AG04449 (cell line): Measurements from ENCODE around the gene SEMA6B.

Experiments
- CTCF ChIA-PET: fragments of 350-600 bp; formaldehyde crosslinking; extraction: SDS; loops from one replicate; lab custom pipeline; 2021; ENCODE audit warnings: antibody characterized with exemption; lab: Yijun Ruan, JAX
- POLR2A ChIA-PET: fragments of 400-600, 350-600 bp; formaldehyde crosslinking; extraction: SDS; loops from one replicate; lab custom pipeline; 2020; ENCODE audit warnings: antibody characterized with exemption, inconsistent platforms; lab: Yijun Ruan, JAX
- DNase-seq: peaks from one replicate; pipeline ENCODE4 v3.0.0-alpha.2; 2010; ENCODE audit warnings: low read depth, low spot score
- H3K4me3 ChIP-seq: 2 replicates; pipeline ENCODE4 v1.5.1; 2011; ENCODE audit warnings: low read depth, mild to moderate bottlenecking, control low read depth, low read length
- TF ChIP-seq, protein P1 (sequence below): IDR thresholded peaks from one replicate; pipeline ENCODE4 v1.5.1; 2011; ENCODE audit warnings: mild to moderate bottlenecking, moderate library complexity, low read length, control low read depth, inconsistent platforms; ENCODE audit not compliant: insufficient read depth; ENCODE audit errors: missing control alignments

SEMA6B gene

DNA sequence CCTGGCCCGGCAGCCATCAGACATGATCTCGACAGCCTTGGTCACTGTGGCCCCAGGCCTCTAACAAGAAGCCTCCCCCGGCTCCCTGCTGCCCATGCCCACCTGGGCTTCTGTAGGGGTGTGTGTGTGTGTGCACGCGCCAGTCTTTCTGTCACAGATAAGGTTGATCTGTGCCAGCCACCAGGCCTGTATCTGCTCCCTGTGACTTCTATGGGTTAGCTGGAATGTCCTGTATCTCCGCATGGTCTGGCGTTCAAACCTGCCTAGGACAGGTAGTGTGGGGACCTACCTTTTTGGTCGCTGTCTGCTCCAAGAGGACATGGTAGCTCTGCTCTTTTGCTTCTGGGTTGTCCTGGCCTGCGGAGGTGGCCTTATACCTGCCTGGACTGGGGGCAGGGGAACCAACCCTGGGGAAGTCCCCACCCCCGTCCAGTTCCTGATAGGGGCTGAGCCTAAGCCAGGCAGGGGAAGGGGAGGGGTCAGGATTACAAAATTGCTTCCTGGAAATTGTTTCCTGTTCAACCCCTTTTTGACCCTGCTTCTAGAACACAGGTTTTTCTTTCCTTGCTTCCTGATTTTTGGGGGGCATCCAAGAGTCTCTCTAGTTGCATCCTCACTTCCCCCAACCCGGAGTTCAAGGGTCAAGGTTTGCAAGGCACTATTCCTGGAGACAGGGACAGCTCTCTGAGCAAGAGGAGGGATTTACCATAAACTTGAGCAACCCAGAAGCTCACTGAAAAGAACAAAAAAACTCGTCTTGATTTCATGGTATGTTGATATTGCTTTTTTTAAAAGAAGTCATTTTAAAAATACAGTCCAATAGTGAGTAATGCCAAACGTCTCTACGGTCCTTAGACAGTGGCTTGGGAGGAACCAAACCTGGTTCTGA lies 19.5 kb downstream of the SEMA6B start, which contains the start of gene LRG1:
LRG1 (minus strand) TSS at position 344 of the 889 bp plus-strand sequence; CDS start at position 321, 23 bp downstream.
- no peak within 1 kb of the TSS for H3K4me3 ChIP-seq
- no peak for DNase-seq
- TF ChIP-seq, protein P1, sequence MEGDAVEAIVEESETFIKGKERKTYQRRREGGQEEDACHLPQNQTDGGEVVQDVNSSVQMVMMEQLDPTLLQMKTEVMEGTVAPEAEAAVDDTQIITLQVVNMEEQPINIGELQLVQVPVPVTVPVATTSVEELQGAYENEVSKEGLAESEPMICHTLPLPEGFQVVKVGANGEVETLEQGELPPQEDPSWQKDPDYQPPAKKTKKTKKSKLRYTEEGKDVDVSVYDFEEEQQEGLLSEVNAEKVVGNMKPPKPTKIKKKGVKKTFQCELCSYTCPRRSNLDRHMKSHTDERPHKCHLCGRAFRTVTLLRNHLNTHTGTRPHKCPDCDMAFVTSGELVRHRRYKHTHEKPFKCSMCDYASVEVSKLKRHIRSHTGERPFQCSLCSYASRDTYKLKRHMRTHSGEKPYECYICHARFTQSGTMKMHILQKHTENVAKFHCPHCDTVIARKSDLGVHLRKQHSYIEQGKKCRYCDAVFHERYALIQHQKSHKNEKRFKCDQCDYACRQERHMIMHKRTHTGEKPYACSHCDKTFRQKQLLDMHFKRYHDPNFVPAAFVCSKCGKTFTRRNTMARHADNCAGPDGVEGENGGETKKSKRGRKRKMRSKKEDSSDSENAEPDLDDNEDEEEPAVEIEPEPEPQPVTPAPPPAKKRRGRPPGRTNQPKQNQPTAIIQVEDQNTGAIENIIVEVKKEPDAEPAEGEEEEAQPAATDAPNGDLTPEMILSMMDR: no peak
- CTCF ChIA-PET: interaction anchor here (0.6 to 7.0 kb wide), 4 partner anchors 15 to 293 kb away, joined by 3 to 84 read pairs (median 10); no protein-coding TSS in a partner anchor
- POLR2A ChIA-PET: no interaction called here

DNA sequence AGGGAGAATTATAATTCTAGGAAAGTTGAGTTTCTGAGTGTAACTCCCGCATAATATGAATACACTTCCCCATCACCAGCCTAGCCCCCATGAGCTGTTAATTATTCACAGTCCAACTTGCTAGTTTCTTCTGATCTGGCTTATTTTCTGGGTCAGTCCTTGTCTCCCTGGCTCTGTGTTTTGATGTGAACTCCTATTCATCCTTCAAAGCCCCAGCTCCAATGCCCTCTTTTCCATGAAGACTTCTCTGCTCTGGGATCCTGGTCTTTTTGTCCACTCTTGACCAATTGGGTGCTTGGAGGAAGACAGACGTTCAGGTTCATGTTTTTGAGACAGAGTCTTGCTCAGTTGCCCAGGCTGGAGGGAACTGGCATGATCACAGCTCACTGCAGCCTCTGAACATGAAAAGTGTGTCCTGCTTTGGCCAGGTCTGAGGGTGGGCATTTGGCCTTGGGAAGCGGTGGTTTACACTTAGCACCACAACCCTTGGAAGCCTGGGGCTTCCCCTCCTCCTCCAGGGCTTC lies 20.3 kb downstream of the SEMA6B start:
- ChIA-PET POLR2A (no interaction called here), CTCF (interaction anchor here (2.1 to 7.0 kb wide), 2 partner anchors 15 to 97 kb away, joined by 9 to 84 read pairs; no protein-coding TSS in a partner anchor)
- no peak overlapping the region for H3K4me3 ChIP-seq
- no peak for DNase-seq
- TF ChIP-seq, protein P1: no peak

DNA sequence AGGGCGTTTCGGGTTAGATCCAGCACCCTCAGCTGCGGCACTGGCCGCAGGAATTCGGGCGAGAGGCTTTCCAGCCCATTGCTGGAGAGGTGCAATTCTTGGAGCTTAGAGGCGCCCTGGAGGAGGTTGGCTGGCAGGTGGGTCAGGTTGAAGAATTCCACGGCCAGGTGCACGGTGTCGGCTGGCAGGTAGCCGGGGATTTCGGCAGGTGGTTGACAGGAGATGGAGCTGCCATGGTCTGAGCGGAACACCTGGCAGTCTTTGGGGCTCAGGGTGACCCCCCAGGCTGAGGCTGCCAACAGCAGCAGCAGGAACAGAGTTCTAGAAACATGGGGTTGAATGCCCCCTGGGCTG lies 20.9 kb downstream of the SEMA6B start:
- CTCF ChIA-PET: interaction anchor here (2.1 to 7.0 kb wide), 2 partner anchors 14 to 98 kb away, joined by 9 to 84 read pairs; no protein-coding TSS in a partner anchor
- H3K4me3 ChIP-seq: no peak overlapping the region
- DNase-seq: no peak
- TF ChIP-seq, protein P1: no peak
- POLR2A ChIA-PET: no interaction called here

DNA sequence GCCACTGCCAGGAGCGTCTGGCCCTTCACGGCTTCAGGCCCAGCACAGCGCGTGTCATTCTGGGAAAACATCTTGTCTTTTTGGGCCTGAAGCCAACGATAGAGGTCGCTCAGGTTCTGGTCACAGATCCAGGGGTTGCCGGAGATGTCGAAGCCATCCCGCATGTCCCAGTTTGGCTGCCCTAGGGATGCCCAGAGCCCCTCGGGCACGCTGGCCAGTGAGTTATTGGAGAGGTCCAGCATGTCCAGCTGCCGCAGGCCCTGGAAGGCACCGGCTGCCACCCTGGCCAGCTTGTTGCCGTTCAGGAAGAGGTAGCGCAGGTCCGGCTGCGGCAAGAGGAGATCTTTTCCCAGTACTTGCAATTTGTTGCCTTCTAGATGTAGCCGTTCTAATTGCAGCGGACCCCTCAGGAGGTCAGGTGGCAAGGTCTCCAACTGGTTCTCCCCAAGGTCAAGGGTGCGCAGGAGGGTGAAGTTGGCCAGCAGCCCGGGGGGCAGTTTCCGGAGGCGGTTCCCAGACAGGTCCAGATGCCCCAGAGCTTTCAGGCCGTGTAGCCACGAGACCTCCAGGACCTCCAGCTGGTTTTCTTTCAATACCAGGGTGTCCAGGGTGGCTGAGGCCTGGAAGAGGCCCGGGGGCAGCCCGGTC lies 21.4 kb downstream of the SEMA6B start:
- TF ChIP-seq, protein P1: no peak
- CTCF ChIA-PET: interaction anchor here (7.0 kb wide), 1 partner anchor 14 kb away, joined by 84 read pairs; no protein-coding TSS in a partner anchor
- no peak overlapping the region for H3K4me3 ChIP-seq
- POLR2A ChIA-PET: no interaction called here
- DNase-seq: no peak

DNA sequence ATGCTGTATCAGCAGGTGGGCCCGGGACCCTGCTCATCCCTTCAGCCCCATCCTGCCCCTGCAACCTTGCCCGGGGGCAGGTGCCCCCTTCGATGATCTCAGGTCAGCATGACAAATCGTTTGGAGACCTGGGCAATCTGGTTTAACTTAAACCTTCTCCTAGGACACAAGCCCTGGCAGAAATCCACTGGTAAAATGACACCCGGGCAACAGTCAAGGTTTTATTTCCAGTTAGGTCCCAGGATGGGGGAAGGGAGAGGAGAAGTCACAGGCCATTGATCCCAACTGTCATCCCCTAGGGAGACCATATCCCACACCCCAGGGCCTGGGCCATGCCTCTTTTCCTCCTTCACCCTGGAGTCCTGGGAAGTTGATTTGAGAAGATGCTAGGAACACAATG lies 22.7 kb downstream of the SEMA6B start:
- DNase-seq: no peak
- CTCF ChIA-PET: interaction anchor here (7.0 kb wide), 1 partner anchor 13 kb away, joined by 84 read pairs; no protein-coding TSS in a partner anchor
- TF ChIP-seq, protein P1: no peak
- no peak overlapping the region for H3K4me3 ChIP-seq
- POLR2A ChIA-PET: no interaction called here
